GM23338 (cell line): Measurements from ENCODE around the gene HSP90B1.

Source experiments
- CREB1 ChIP-seq: fragments of 250-450 bp; sonication (Bioruptor Pico); IDR thresholded peaks from 2 replicates; pipeline ENCODE4 v1.5.0; 2020; ENCODE audit warnings: low read depth, mild to moderate bottlenecking, moderate library complexity
- CTCF ChIP-seq, 2 experiments: fragments of 200-600 bp in 1 of 2; sonication (generic) in 1 of 2; conservative IDR thresholded peaks; 2 replicates each; pipeline versions ENCODE4 v1.5.1 to v1.6.1; 2016 to 2017; ENCODE audit warnings: antibody characterized with exemption in 2 of 2, low read depth in 2 of 2, mild to moderate bottlenecking in 2 of 2, moderate library complexity in 1 of 2
- ETS1 ChIP-seq: IDR thresholded peaks from 2 replicates; pipeline ENCODE4 v1.6.1; 2016; ENCODE audit warnings: antibody characterized with exemption
- EZH2 ChIP-seq: fragments of 200-600 bp; sonication (generic); IDR thresholded peaks from one replicate; pipeline ENCODE4 v1.8.0; 2017; ENCODE audit warnings: antibody characterized with exemption, mild to moderate bottlenecking, low read depth; ENCODE audit not compliant: unreplicated experiment
- EZH2phosphoT487 ChIP-seq: fragments of 200-600 bp; sonication (generic); IDR thresholded peaks from one replicate; pipeline ENCODE4 v1.8.1; 2018; ENCODE audit warnings: antibody characterized with exemption; ENCODE audit not compliant: unreplicated experiment
- POLR2AphosphoS5 ChIP-seq: IDR thresholded peaks from 2 replicates; pipeline ENCODE4 v1.6.1; 2016; ENCODE audit warnings: antibody characterized with exemption, low read depth
- REST ChIP-seq: IDR thresholded peaks from one replicate; pipeline ENCODE4 v1.6.1; 2018; ENCODE audit warnings: antibody characterized with exemption; ENCODE audit not compliant: unreplicated experiment
- ZNF114 ChIP-seq: fragments of 250-450 bp; sonication (Bioruptor Pico); IDR thresholded peaks from 2 replicates; pipeline ENCODE4 v1.5.0; 2020; ENCODE audit warnings: mild to moderate bottlenecking, moderate library complexity

GRCh38 chr12:103964805-103965204 lies 34.6 kb downstream of the HSP90B1 start:
- TF ChIP-seq CTCF (conservative IDR thresholded peaks at IDR 0.05; ENCODE audit: low read depth in 2 of 2) (no peak), REST (no peak), EZH2phosphoT487 (no peak), POLR2AphosphoS5 (0 out of 2 replicates have a peak, but pooled peaks have one; percentile 3), ETS1 (no peak), EZH2 (no peak), CREB1 (CRISPR knock-in tag) (no peak), ZNF114 (no peak)
